Stimulated activated CD8-positive, alpha-beta memory T cell treated with anti-CD3 and anti-CD28 coated beads, Interleukin-15, amount 100 ng/mL, for 24 hours (primary cell): Measurements from ENCODE around the gene LMNTD1.
"Not testable (repeated sequence)": the region's sequence is repeated elsewhere in the genome, so short reads cannot be mapped to it uniquely, and the experiment has no call there.

Experiments
- DNase-seq: peaks from one replicate; pipeline ENCODE4 v3.0.0-alpha.2; 2020; ENCODE audit warnings: low read depth

The LMNTD1 gene

GRCh38 chr12:25427337-25428249 lies 125.5 kb downstream of the LMNTD1 start:
- no peak for DNase-seq

- DNase-seq, result not testable (repeated sequence)
These were observed 126.3 kb downstream of the LMNTD1 start for GRCh38 chr12:25426821-25427220.
